ENCODE measurements around the gene MELTF. TPM values are rescaled to one million over a fixed set of nuclear protein-coding genes. Genes with fewer than 3 reads are reported as not detected.

Gene MELTF
- total and polyA plus RNA-seq, 8 donors = 0.45 to 4.4 (median 1.5) TPM

DNA sequence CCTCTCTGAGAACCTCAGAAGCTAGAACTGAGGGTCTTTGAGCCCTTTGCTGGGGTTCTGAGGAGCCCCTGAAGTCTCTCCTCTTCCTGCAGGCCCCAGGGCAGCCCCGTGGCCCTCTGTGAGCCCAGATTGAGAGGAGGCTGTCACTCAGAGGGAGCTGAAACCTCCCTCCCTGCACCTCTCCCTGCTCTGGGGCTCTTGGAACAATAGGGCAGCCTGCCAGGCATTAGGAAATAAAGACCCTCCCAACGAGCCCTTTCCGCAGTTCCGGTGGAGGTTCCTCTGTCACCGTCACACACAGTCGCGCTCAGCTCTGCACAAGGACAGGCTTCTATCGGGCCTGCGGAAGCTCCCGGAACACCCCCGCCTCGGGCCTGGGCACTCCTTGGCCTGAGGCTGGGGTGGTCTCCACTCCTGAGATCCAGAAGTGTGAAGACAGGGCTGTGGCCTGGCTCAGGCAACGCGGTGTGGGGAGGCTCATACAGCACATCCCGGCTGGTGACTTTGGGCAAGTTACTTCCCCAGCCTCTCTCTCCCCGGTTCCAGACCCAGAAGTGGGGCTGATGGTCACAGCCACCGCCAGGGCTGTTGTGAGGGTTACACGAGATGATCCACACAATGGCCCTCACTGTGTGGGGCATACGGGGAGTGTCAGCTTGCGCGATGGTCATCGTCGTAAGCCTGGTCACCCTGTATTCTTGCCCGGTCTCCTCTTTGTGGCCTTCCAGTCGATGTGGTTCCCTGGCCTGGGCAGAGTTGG is 17.7 kb downstream of the MELTF start:
- intact Hi-C loops (cut with DNase I; ENCODE audit: low total_unique reads) = no loop called here
- Histone ChIP-seq H3K27me3 (peaks cover 0 to 14% (median 0%) of the 10 kb centered on the region in 3 donors), H3K27ac (no peak overlapping the region), H3K4me1 (no peaks in the 10 kb centered on the region), H3K4me3 (no peak overlapping the region), H3K36me3 (no peaks in the 10 kb centered on the region), H3K9me3 (no peaks in the 10 kb centered on the region)
- TF ChIP-seq POLR2A (IDR thresholded peaks at IDR 0.05) (no peak), POLR2AphosphoS5 (IDR thresholded peaks at IDR 0.05) (no peak), EP300 (IDR thresholded peaks at IDR 0.05) (no peak)
- TF ChIP-seq, protein P1, sequence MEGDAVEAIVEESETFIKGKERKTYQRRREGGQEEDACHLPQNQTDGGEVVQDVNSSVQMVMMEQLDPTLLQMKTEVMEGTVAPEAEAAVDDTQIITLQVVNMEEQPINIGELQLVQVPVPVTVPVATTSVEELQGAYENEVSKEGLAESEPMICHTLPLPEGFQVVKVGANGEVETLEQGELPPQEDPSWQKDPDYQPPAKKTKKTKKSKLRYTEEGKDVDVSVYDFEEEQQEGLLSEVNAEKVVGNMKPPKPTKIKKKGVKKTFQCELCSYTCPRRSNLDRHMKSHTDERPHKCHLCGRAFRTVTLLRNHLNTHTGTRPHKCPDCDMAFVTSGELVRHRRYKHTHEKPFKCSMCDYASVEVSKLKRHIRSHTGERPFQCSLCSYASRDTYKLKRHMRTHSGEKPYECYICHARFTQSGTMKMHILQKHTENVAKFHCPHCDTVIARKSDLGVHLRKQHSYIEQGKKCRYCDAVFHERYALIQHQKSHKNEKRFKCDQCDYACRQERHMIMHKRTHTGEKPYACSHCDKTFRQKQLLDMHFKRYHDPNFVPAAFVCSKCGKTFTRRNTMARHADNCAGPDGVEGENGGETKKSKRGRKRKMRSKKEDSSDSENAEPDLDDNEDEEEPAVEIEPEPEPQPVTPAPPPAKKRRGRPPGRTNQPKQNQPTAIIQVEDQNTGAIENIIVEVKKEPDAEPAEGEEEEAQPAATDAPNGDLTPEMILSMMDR (IDR thresholded peaks at IDR 0.05) = no peak
- no peak for DNase-seq
- WGBS, 5 donors = 88 to 94% (median 92%) methylated on average over 15 to 25 of the region's 25 CpGs

DNA sequence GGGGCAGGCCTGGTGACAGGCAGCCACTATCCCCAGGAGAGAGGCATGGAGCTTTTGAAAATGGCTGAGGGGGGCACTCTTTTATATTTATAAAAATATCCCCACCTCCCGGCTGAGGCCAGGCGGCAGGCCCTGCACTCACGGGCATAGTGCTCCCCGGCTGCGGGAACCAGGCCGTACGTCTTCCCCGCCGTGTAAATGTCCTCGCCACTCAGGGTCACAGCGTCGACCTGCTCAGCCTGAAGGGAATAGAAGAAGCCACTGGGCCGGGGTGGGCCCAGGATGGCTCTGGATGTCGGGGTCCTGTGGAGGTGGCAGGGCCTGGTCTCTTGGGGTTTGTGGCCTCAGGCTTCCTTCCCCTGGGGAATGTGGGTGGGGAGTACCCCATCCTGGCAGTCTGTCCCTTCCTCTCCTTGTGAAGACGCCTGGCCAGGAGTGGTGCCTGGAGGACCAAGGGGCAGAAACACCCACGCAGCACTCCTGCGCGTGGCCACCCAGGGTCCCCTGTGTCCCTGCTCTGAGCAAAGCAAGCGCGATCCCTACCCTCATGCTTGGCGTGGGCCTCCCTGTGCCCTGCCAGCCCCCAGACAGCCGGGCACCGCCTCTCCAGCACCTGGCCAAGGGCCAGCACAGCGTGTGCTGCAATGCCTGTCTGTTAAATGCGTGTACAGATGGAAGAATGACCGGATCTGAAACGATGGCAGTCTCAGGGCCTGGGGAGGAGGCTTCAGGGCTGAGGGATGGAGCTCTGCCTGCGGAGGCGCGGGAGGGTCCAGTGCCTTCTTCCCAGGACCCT is 18.9 kb downstream of the MELTF start:
- no peaks in the 10 kb centered on the region for H3K36me3 ChIP-seq
- no peaks in the 10 kb centered on the region for H3K9me3 ChIP-seq
- peak in 1 of 2 donors; percentile 57 for DNase-seq
- no peaks in the 10 kb centered on the region for H3K4me1 ChIP-seq
- 72 to 77% (median 75%) methylated on average over 20 to 30 of the region's 30 CpGs for WGBS, 5 donors
- H3K4me3 ChIP-seq = no peak overlapping the region
- peaks cover 0 to 11% (median 0%) of the 10 kb centered on the region in 3 donors for H3K27me3 ChIP-seq
- no peak overlapping the region for H3K27ac ChIP-seq
- intact Hi-C loops (cut with DNase I; ENCODE audit: low total_unique reads) = no loop called here
- TF ChIP-seq POLR2AphosphoS5 (IDR thresholded peaks at IDR 0.05) = no peak
- no peak for TF ChIP-seq EP300 (IDR thresholded peaks at IDR 0.05)
- TF ChIP-seq, protein P1 (IDR thresholded peaks at IDR 0.05) = no peak
- no peak for TF ChIP-seq POLR2A (IDR thresholded peaks at IDR 0.05)

DNA sequence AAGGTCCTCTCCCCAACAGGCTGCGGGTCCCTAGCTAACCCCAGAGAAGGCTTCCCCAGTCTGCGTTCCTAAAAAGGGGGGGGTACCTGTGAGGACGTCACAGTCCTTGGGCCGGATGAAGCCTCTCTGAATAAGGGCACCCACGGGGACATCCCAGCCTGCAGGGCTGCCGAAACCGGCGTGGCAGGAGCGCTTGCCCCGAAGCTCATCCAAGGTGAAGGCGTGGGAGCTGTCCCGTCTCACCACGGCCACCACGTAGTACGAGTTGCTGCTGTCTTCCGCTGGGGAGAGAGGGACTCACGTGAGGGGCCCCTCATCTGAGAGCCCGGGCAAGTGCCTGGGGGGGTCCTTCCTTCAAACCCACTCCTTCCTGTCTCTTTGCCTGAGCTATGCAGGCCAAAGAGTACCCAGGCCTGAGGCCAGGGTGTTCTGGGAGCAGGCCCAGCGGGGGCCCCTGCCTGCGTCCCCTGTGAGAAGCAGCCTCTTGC is 20.0 kb downstream of the MELTF start:
- no peak overlapping the region for H3K4me3 ChIP-seq
- 88 to 95% (median 92%) methylated on average over 13 to 20 of the region's 20 CpGs for WGBS, 5 donors
- H3K27ac ChIP-seq = no peak overlapping the region
- H3K27me3 ChIP-seq = peaks cover 0 to 11% (median 0%) of the 10 kb centered on the region in 3 donors
- no peak for DNase-seq
- H3K36me3 ChIP-seq = no peaks in the 10 kb centered on the region
- intact Hi-C loops (cut with DNase I; ENCODE audit: low total_unique reads) = loop anchor here (10.0 kb wide), 1 partner anchor 175 kb away; no protein-coding TSS in a partner anchor
- TF ChIP-seq POLR2AphosphoS5 (IDR thresholded peaks at IDR 0.05) = no peak
- TF ChIP-seq, protein P1 (IDR thresholded peaks at IDR 0.05) = no peak
- TF ChIP-seq POLR2A (IDR thresholded peaks at IDR 0.05) = no peak
- no peak for TF ChIP-seq EP300 (IDR thresholded peaks at IDR 0.05)
- H3K4me1 ChIP-seq = no peaks in the 10 kb centered on the region
- no peaks in the 10 kb centered on the region for H3K9me3 ChIP-seq

DNA sequence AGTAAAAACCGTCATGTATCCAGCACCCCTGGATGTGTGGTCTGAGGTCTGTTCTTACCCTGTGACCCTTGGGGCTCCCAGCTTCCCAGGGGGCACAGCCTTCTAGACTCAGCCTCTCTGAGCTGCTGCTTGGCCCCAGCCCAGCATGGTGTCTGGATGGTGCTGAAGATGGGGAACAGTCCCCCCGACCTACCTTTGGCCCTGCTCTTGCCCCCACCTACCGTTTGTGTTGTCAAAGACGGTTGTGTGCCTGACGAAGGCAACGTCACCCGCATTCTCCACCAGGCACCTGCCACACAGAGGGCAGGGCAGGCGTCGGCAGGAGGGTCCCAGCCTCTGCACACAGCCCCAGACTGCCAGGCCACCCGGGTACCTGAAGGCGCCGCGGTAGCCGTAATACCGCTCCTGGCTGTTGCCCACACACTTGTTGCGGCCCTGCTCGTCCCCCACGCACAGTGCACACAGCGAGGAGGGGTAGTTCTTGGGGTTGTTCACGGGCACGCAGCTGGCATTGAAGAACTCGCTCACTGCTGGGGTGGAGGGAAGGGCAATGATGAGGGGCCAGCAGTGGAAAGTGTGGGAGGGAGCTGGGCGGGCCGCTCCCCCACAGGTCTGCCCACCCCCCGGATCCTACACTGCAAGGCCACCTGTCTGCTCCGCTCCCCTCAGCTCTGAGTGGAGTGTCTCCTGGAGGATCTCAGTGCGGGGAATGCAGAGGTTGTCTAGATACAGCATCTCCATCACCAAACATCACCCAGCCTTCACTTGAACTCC is 21.0 kb downstream of the MELTF start:
- DNase-seq = no peak
- Histone ChIP-seq H3K27me3 (peaks cover 0 to 11% (median 0%) of the 10 kb centered on the region in 3 donors), H3K4me3 (no peak overlapping the region), H3K4me1 (peaks cover 1 to 7% (median 6%) of the 10 kb centered on the region in 4 donors), H3K27ac (no peak overlapping the region), H3K9me3 (no peaks in the 10 kb centered on the region), H3K36me3 (no peaks in the 10 kb centered on the region)
- intact Hi-C loops (cut with DNase I; ENCODE audit: low total_unique reads) = loop anchor here (10.0 kb wide), 1 partner anchor 176 kb away; no protein-coding TSS in a partner anchor
- WGBS, 5 donors = 88 to 93% (median 91%) methylated on average over 22 to 27 of the region's 27 CpGs
- TF ChIP-seq EP300 (IDR thresholded peaks at IDR 0.05) (no peak), POLR2A (IDR thresholded peaks at IDR 0.05) (no peak), POLR2AphosphoS5 (IDR thresholded peaks at IDR 0.05) (no peak)
- TF ChIP-seq, protein P1 (IDR thresholded peaks at IDR 0.05) = no peak
